NK-92 treated with Interleukin-12 subunit alpha and Interleukin-12 subunit beta, amount 100 ng/mL, for 24 hours (cell line): Measurements from ENCODE around the gene TRIM7.
"Not testable (repeated sequence)": the region's sequence is repeated elsewhere in the genome, so short reads cannot be mapped to it uniquely, and the experiment has no call there.

ENCODE experiments used
- DNase-seq: peaks from one replicate; lab custom pipeline; 2025; lab: John Stamatoyannopoulos, UW

TRIM7 gene

DNA sequence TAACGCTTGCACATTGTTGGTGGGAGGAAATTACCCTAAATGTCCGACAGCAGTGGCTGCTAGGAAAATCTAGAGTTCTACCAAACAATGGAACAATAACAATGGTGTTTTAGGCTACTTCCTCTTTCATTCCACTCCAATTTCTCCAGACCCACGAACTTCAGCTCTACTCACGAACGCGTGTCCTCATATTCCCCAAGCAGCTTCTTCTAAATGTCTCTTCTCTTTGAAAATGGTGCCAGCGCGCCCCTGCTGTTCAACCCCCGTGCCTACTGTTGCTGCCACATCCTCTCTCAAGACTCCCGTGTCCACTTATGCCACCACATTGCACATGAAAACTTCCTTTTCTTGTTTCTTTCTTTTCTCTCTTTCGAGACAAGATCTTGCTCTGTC lies 32.0 kb downstream of the TRIM7 start:
- no peak for DNase-seq

DNA sequence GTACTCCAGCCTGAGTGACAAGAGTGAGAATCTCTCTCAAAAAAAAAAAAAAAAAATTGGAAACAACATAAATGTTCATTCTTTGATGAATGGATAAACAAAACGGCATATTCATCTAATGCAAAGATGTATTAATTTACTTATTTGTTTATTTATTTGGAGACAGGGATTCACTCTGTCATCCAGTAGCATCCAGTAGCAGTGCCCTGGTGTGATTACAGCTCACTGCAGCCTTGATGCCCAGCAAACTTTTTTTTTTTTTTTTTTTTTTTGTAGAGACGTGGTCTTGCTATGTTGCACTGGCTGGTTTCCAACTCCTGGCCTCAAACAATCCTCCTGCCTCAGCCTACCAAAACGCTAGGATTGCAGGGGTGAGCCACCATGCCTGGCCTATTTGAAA lies 33.2 kb downstream of the TRIM7 start:
- DNase-seq, result no peak

DNA sequence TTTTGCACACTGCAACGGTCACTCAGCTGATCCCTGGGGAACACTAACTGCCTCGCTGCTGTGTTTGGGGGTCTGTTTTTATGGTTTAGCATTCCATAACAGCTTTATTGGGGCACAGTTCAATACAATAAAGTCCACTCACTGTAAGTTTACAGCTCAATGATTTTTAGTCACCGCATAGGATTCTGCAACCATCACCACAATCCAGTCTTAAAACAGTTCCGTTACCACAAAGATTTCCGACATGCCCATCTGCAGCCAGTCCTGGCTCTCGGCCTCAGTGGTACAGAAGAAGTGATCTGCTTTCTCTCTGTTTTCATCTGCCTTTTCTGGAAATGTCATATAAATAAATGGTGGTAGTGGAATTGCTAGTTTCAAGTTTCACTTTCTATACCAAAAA lies 34.0 kb downstream of the TRIM7 start:
- DNase-seq, result no peak

DNA sequence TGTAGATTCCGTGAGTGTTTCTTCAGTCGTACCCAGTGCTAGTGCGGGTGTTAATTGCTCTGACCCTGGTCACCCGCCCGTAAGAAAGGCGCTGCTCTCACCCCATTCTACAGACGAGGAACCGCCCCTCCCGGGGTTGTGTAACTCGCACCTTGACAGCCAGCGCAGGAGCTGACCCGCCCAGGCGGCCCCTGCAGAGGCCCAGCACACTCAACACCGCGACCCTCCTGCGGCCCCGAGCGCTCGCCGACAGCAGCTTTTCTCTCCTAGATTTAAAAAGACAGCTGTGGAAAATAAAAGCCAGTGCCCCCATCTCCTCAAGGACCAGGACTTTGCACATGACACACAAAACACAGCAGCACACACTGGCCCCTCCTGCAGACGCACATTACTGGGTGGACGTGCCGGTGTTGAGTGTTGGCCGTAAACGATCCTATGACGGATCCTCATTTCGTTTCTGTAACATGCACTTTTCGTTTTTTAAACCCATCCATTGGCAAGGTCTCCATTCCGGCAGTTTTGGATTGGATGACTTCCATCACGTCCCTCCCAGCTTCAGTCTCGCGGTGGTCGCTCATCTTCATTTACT lies 34.7 kb downstream of the TRIM7 start:
- DNase-seq, result no peak

DNA sequence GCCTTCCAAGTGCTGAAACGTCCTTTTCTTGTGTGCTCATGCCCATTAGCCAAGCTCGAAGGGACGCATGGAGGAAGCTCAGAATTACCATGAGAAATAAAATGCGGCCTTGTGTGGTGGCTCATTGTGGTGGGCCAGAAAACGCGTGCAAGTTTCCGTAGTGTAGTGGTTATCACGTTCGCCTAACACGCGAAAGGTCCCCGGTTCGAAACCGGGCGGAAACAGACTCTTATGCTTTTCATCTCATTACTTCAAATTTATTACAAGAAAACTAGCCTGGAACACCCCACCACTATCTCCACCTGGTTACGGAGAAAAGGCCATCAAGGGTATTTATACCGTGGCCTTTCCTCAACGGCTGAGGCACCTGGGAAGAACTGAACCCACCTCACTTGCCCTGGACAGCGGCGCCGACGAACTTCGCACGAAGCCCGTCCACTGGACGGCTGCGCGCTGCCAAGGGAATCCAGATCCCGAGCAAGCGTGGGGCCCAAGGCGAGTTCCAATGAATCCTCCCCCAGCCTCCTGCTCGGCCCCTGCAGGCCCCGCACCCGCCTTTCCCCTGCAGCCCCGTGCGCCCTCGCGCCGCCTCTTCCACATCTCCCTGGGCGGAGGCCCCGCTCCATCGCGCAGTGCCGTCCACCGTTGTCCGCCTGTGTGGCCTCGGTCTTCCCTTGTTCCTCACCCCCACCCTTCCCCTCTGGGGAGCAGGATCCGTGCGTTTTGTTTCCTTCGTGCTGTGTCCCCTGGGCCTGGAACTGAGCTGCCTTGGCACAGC lies 35.3 kb downstream of the TRIM7 start:
- DNase-seq, result not testable (repeated sequence)

DNA sequence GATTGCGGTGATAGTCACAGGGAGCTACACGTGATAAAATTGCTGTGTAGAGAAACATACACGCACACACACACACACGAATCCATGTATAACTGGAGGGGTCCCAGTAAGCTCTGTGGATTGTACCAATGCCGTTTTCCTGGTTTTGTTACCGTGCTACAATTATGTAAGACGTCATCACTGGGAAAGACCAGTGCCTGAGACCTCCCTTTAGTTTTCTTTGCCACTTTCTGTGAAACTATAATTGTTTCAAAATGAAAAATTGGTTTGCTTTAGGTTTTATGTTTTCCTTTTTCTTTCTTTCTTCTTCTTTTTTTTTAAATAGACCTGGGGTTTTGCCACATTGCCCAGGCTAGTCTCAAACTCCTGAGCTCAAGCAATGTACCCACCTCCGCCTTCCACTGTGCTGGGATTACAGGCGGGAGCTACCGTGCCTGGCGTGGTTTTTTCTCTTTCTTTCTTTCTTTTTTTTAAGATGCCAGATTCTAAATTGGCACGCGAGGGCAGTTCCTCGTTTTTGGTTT lies 36.3 kb downstream of the TRIM7 start:
- no peak for DNase-seq

DNA sequence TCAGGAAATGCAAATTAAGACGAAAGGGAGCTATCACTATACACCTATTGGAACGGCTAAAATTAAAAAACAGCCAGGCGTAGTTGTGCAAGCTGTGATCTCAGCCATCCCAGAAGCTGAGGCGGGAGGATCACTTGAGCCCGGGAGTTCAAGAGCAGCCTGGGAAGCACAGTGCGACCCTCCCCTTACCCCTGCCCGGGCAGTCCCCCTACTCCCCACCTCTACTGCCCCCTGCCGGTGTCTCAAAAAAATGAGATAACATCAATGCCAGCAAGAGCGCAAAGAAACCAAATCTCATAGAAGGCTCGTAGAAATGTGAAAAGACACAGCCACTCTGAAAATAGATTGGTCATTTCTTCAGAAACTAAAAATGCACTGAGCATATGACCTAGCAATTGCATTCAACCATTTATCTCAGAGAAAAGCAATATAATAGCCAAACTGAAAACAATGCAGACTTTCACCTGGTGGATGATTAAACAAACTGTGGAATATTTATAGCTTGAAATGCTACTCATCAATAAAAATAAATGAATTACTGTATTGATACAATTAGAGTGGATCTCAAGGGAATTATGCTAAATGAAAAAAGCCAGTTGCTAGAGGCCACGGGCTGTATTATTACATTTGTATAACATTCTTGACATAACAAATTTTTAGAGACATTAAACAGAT lies 37.0 kb downstream of the TRIM7 start:
- DNase-seq, result no peak

DNA sequence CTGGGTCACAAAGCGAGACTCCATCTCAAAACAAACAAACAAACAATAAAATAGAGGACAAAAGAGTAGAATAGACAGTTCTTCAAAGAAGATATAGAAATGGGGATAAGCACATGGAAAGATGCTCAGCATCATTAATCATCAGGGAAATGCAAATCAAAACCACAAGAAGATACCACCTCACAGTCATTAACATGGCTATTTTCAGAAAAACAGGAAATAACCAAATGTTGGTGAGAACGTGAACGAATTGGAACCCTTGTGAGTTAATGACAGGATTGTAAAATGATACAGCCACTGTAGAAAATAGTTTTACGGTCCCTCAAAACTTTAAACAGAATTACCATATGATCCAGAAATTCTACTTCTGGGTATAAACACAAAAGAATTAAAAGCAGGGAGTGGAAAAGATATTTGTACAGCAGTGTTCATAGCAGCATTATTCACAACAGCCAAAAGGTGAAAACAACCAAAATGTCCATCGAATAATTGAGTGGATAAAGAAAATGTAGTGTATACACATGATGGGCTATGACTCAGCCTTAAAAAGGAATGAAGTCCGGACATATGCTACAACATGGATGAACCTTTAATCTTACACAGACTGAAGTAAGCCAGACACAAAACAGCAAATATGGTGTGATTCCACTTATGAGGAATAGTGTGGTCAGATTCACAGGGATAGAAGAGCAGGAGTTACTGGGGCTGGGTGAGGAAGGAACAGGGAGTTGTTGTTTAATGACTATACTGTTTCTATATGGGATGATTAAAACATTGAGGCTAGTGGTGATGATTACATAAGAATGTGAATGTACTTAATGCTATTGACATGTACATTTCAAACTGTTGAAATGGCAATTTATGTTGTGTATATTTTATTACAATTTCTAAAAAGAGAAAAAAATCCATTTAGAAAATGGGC lies 37.9 kb downstream of the TRIM7 start:
- DNase-seq, result no peak

DNA sequence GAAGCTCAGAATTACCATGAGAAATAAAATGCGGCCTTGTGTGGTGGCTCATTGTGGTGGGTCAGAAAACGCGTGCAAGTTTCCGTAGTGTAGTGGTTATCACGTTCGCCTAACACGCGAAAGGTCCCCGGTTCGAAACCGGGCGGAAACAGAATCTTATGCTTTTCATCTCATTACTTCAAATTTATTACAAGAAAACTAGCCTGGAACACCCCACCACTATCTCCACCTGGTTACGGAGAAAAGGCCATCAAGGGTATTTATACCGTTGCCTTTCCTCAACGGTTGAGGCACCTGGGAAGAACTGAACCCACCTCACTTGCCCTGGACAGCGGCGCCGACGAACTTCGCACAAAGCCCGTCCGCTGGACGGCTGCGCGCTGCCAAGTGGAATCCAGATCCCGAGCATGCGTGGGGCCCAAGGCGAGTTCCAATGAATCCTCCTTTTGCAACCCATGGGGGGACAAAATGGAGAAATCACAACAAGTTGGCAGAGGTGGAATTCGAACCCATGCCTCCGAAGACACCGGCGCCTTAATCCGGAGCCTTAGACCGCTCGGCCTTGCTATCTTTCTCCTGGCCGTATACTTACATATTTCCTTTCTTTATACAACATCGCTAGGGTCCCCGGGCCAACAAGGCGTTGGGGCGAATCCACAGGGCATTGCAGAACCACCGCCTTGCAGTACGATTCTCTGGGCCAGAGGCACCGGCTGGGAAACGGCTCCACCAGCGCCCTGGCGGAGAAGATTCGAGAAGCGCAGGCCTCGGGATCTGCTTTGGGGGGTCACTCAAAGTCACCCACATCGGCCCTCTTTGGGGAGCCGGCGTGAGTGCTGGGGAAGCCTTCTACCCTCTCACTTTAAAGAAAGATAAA lies 40.7 kb downstream of the TRIM7 start:
- no peak for DNase-seq

DNA sequence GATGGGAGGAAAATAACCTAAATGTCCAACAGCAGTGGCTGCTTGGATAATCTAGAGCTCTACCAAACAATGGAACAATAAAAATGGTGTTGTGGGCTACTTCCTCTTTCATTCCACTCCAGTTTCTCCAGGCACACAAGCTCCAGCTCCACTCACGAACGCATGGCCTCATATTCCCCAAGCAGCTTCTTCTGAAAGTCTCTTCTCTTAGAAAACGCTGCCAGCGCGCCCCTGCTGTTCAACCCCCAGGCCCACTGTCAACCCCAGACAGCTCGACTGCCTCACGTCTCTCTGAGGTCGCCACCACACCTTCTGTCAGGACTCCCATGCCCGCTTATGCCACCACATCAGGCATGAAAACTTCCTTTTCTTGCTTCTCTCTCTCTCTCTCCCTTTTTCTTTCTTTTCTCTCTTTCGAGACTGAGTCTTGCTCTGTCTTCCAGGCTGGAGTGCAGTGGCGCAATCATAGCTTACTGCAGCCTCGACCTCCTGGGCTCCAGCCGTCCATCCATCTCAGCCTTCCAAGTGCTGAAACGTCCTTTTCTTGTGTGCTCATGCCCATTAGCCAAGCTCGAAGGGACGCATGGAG lies 41.4 kb downstream of the TRIM7 start:
- no peak for DNase-seq

DNA sequence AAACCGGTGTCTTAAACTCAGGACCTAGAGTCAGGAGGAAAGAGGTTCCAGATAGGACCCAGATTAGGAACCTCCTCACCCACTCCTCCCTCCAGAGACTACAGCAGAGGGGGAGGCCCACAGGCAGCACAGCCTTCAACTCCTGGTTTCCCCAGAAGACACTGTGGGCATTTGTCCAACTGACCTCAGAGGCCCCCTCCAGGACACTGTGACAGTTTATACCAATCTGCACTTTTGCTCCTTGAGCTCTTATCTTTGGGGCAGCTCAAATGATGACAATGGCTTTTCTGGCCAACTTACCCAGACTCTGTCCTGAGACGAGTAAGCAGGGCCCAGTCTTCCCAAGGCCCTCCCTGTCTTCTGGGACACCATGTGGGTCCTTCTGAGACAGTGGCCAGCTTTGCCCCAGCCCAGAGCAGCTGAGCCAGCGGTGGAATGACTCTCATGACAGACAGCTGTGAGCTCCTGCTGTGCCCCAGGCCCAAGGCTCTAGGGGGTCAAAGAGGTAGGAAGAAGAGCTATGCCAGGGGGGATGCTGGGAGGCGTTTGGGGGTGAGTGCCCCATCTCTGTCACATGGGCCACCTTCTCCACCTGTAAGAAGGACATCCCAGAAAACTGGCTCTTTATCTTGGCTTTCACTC lies 43.3 kb downstream of the TRIM7 start:
- no peak for DNase-seq

DNA sequence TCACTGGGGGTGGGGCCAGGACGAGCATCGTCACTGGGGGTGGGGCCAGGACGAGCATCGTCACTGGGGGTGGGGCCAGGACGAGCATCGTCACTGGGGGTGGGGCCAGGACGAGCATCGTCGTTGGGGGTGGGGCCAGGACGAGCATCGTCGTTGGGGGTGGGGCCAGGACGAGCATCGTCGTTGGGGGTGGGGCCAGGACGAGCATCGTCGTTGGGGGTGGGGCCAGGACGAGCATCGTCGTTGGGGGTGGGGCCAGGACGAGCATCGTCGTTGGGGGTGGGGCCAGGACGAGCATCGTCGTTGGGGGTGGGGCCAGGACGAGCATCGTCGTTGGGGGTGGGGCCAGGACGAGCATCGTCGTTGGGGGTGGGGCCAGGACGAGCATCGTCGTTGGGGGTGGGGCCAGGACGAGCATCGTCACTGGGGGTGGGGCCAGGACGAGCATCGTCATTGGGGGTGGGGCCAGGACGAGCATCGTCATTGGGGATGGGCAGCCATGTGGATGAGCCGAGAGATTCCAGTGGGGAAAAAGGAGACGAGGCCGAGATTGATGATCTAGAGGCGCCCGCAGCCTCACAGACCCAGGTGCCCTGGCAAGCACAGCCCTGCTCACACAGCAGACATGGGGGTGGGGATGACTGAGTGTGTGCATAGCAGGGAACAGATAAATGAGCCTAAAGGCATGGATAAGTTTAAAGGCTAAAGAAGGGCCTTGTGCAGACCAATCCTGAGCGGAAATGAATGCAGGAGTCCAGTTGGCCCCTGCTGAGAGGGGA lies 44.1 kb downstream of the TRIM7 start:
- DNase-seq, result peak; percentile 67

DNA sequence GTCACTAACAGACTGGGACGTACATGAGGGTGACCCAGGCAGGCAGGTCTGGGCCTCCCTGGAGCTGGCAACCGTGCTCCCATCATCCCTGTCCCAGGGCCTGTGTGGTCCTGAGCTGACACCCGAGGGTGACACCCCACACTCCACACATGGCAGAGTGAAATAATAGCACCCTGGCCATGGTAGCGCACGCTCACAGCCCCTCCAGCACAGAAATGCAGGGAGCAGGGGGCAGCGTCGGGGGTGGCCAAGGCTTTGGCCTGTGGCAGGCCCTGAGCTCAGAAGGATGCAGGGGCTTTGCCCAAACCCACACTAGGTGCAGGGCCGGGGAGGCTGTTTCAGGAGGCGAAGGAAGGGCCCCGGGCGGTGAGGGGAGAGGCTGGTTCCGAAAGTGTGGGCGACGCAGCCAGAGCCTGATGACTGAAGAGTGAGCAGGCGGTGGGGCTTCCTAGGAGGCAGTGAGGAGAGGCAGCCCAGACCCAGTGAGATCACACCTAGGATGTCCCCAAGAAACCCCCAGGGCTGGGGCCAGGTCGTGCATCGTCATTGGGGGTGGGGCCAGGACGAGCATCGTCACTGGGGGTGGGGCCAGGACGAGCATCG lies 44.7 kb downstream of the TRIM7 start:
- peak; percentile 51 for DNase-seq

DNA sequence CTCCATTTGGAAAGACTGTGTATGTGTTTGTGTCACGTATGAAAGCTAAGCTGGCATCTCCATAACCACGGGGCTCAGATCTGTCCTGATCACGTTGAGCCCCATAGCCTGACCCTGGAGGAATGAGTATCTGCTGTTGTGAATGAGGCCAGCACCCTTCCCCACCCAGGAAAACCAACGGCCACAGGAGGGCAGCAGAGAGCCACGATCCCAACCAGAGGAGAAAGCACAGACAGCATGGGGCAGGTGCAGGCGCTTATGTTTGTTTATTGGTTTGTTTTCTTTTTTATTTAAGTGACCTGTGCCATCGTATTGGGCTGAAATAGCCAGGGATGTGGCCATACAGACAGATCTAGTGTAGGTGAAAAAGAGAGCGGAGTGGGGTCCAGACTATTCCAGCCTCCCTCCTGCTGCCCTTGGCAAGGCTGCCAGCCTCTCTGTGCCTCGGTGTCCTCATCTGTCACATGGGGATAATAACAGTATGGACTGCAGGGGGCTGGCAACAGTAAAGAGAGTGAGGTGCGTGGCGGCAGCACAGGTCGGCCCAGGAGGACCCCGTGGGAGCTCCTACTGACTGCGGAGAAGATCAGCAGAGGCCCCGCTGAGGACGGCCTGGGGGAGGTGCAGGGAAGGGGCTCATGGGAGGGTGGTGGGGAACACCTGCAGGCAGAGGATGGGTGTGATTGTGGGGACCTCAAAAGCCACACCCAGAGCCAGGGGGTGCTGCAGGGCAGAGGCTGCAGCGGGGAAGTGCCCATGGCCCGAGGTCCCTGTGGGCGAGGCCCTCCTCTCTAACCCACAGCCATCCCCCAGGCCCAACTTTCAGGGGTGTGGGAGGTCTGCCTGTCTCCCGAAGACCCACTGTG lies 45.5 kb downstream of the TRIM7 start:
- peak; percentile 74 for DNase-seq

DNA sequence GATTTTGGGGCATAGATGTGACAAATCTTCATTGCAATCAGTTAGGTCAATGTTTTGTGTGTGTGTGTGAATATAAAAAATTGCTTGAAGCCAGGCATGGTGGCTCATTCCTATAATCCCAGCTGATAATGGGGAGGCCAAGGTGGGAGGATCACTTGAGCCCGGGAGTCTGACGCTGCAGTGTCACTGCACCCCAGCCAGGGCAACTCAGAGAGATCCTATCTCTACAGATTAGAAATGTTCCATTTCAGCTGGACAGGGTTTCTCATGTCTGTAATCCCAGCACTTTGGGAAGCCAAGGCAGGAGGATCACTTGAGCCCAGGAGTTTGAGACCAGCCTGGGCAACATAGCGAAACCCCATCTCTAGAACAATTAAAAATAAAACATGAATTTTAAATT lies 46.1 kb downstream of the TRIM7 start:
- DNase-seq, result no peak

DNA sequence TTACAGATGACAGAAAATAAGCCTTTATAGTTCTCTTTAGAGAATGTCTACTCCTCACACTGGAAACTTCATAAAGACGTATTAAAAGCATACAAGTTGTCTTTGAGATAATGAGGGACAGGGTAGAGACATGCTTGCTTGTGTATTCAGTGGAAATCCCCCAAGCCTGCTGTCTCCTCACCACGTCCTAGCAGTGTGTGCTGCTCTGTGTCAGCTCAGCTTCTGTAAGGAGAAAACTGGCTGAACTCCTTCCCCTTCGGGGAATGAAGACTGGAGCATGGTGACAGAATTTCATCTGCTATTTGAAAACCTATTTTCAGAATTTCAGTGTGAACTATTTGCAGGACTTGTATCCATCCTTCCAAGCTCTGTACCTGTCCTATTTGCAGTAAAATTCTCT lies 48.2 kb downstream of the TRIM7 start:
- no peak for DNase-seq

DNA sequence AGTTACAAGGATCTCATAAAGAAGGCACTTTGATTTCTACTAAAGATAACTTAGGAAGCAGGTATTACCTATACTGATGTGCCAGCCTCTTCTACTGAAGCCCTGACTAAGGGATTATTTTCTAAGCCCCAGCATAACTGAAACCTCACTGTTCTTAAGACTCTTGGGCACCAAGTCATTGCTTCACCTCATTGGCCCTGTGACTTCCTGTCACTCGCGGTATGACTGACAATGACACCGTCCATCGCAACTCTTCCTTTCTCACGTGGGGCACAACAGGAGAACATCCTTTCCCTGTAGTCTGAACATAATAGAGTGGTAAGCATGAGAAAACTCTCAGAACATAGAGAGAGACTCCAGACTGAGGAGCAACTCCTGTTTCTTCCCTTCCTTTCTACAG lies 51.2 kb downstream of the TRIM7 start:
- DNase-seq, result no peak

DNA sequence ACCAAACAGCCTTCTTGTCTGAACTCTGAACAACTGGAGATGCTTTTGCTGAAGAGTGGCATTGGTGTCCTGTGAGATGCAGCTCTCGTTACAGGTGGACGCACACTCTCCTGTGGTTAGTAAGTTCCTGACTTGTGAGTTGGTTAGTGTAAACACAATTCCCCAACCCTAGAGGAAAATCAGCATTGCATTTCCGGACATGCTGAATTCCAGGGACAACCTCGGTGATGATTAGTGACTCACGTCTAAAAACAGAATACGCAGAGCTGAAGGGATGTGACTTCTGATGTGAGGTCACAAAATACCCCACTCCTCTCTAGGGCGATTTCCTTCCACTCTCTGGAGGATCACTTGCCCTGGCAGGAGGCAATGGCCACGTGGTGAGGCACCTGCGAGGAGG lies 52.6 kb downstream of the TRIM7 start:
- DNase-seq, result no peak
